Large intestine (tissue), 3 donors: Measurements from ENCODE around the gene ZNF532. TPM values are rescaled to one million over a fixed set of nuclear protein-coding genes. Genes with fewer than 3 reads are reported as not detected.
A peak's percentile ranks its signal among the peaks of the same experiment; 100 is the strongest.
"Not testable (repeated sequence)": the region's sequence is repeated elsewhere in the genome, so short reads cannot be mapped to it uniquely, and the experiment has no call there.

Experiments
- DNase-seq, 2 donors: peaks; one replicate each; pipeline versions ENCODE4 v3.0.0 to v3.0.0-alpha.2; 2013
- H3K27ac ChIP-seq: one replicate; pipeline ENCODE4 v1.5.1; 2013; ENCODE audit warnings: low read length
- H3K27me3 ChIP-seq: 2 replicates; pipeline ENCODE4 v1.6.1; 2013; ENCODE audit warnings: low read length; ENCODE audit not compliant: control insufficient read depth, insufficient read depth
- H3K36me3 ChIP-seq: 2 replicates; pipeline ENCODE4 v1.6.1; 2013; ENCODE audit warnings: low read length; ENCODE audit not compliant: control insufficient read depth, insufficient read depth
- H3K4me1 ChIP-seq: one replicate; pipeline ENCODE4 v1.6.1; 2013; ENCODE audit warnings: low read length; ENCODE audit not compliant: control insufficient read depth, insufficient read depth
- H3K4me3 ChIP-seq: one replicate; pipeline ENCODE4 v1.5.1; 2013; ENCODE audit warnings: low read length
- H3K9me3 ChIP-seq: one replicate; pipeline ENCODE4 v1.6.1; 2013; ENCODE audit warnings: mild to moderate bottlenecking, low read depth, low read length, moderate library complexity; ENCODE audit not compliant: control insufficient read depth
- WGBS: methylation state at CpG from one replicate; pipeline ENCODE4 v1.1.5; 2013; ENCODE audit warnings: low lambda C conversion rate; ENCODE audit not compliant: insufficient coverage; 5-methylcytosine and 5-hydroxymethylcytosine counted together
- polyA plus RNA-seq: library from polyadenylated mRNA; unstranded; fragments of 120-200 nt; gene quantifications from one replicate; pipeline ENCODE4 v1.2.1, GENCODE V29; 2013

Gene ZNF532
- polyA plus RNA-seq, 1 donor, result 36.6 TPM

DNA sequence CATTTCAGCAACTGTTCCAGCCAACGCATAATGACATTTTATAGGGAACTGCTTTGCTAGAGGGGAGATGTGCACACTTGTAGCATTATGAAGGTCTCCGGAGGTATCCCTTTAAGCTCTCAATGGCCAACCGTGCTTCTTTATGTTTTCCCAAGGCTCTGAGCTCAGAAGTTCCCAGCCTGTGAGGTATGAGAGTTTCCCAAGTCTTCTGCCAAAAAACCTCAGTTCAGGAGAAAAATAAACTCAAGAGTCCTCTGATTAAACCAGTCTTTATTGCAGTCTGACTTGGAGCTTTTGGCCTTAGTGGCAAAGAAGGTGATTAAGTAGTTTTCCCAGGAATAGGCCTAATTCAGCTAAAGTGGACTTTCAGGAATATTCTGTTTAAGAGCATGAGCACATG is 35.4 kb upstream of the ZNF532 start:
- no peaks in the 10 kb centered on the region for H3K4me1 ChIP-seq
- H3K4me3 ChIP-seq, result no peak overlapping the region
- no peaks in the 10 kb centered on the region for H3K36me3 ChIP-seq
- peaks cover 5% of the 10 kb centered on the region for H3K9me3 ChIP-seq
- H3K27me3 ChIP-seq, result no peaks in the 10 kb centered on the region
- H3K27ac ChIP-seq, result no peak overlapping the region
- no peak for DNase-seq
- WGBS, result no CpG with 5 or more reads among the region's 3 CpGs

GRCh38 chr18:58829886-58830285 is 34.8 kb upstream of the ZNF532 start:
- H3K36me3 ChIP-seq, H3K27me3 ChIP-seq, H3K4me3 ChIP-seq, H3K9me3 ChIP-seq, DNase-seq, H3K4me1 ChIP-seq, H3K27ac ChIP-seq: not testable (repeated sequence)
- no CpG with 5 or more reads among the region's 3 CpGs for WGBS

GRCh38 chr18:58831606-58832005 is 33.1 kb upstream of the ZNF532 start:
- Histone ChIP-seq H3K27me3 (no peaks in the 10 kb centered on the region), H3K4me1 (no peaks in the 10 kb centered on the region), H3K36me3 (no peaks in the 10 kb centered on the region), H3K4me3 (no peak overlapping the region), H3K27ac (no peak overlapping the region), H3K9me3 (peaks cover 5% of the 10 kb centered on the region)
- WGBS, result no CpG with 5 or more reads among the region's 1 CpG
- no peak for DNase-seq

DNA sequence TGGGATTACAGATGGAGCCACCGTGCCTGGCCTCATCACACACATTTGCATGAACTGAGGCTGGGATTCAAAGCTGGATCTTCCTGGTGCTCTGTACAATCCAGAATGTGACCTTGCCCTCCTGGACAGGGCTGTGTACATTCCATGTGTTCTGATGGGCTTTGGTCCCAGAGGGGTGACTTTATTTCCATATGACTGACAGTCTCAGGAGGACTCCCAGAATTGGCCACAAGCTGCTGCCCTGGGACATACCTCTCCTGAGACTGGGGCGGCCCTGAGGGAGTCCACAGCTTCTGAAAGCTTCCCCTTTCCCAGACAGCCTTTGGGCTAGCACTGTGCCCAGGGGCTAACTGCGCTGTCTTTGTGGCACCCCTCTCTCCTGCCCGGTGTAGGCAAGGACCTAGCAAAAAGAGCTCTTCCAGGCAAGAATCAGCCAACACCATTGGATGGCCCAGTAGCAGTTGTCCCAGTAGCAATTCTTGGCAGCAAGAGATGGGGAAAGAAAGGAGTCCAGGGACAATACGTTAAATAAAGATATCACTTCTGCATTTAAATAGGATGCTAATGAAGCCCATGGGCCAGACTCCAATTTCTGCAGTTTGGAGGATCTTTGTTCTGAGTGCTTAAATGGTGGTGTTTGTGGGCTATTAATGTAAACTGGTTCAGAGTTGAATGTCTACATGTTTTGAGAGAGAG is 26.4 kb upstream of the ZNF532 start:
- Histone ChIP-seq H3K4me3 (no peak overlapping the region), H3K4me1 (no peaks in the 10 kb centered on the region), H3K36me3 (no peaks in the 10 kb centered on the region), H3K27ac (no peak overlapping the region), H3K27me3 (no peaks in the 10 kb centered on the region), H3K9me3 (no peaks in the 10 kb centered on the region)
- no peak for DNase-seq
- WGBS, result no CpG with 5 or more reads among the region's 5 CpGs

DNA sequence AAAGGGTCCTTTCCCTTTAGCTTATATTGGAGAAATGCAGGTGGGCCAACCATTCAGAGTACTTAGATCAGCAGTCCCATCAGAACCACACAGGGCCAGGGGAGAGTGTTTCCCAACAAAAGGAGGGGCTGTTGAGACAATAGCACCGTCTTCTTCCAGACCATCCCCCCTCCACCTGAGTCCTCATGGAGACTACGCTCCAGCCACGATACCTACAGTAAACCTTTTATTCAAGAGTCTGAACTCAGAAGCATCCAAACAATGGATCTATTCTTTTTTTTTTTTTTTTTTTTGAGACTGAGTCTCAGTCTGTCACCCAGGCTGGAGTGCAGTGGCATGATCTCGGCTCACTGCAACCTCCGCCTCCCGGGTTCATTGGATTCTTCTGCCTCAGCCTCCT is 25.7 kb upstream of the ZNF532 start:
- DNase-seq, result no peak
- Histone ChIP-seq H3K9me3 (no peaks in the 10 kb centered on the region), H3K4me1 (no peaks in the 10 kb centered on the region), H3K4me3 (no peak overlapping the region), H3K36me3 (no peaks in the 10 kb centered on the region), H3K27ac (no peak overlapping the region), H3K27me3 (no peaks in the 10 kb centered on the region)
- WGBS, result 73% methylated on average over 3 of the region's 6 CpGs

DNA sequence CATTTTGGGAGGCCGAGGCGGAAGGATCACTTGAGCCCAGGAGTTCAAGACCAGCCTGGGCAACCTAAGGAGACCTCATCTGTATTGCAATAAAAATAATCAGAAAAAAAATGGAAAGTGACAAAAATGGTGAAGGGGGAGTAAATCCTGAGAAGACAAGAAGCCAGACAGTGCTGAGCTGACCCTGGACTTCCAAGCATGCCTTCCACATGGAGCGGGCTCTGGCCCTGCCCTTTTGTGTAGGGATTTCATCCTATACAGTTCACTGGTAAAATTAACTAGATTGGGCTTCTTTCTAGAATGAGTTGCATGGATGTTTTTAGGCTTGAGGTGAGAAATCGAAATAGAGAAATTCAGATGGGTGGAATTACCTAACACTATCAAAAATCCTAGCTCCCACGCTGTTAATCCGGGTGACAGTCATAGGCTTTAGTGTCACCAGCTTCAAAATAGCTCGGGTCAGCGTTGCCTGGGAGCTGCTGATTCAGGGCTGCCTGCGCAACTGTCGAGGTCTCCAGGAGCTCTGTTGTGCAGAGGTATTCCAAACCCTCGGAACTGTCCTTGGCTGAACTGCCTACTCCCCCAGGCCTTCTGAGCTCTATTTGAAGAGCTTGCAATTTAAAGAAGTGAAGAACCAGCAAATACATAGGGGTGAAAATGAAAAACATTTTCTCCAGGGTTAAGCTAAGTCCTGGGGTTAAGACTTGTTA is 21.5 kb upstream of the ZNF532 start:
- 83% methylated on average over 1 of the region's 11 CpGs for WGBS
- Histone ChIP-seq H3K4me1 (no peaks in the 10 kb centered on the region), H3K27me3 (peaks cover 3% of the 10 kb centered on the region), H3K36me3 (no peaks in the 10 kb centered on the region), H3K27ac (no peak overlapping the region), H3K4me3 (no peak overlapping the region), H3K9me3 (peaks cover 7% of the 10 kb centered on the region)
- DNase-seq, result no peak

DNA sequence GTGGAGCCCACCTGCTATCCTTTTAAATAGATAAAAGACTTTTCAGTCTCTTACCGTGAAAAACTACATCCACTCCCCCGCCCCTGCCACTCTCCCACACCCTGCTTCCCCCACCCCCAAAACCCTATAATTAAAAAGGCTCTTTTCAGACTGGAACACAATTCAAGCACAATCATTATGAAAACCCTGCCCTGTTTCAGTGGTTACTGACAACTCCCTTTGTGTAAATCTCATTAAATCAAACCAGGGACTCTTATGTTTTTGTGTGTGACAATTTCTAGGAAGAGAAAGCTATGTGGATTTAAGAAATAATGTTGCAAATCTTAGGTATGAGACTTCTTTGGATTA is 21.0 kb upstream of the ZNF532 start:
- peaks cover 3% of the 10 kb centered on the region for H3K27me3 ChIP-seq
- H3K36me3 ChIP-seq, result no peaks in the 10 kb centered on the region
- H3K4me3 ChIP-seq, result no peak overlapping the region
- no peak for DNase-seq
- no peaks in the 10 kb centered on the region for H3K4me1 ChIP-seq
- H3K9me3 ChIP-seq, result peaks cover 7% of the 10 kb centered on the region
- H3K27ac ChIP-seq, result no peak overlapping the region
- WGBS, result no CpG with 5 or more reads among the region's 2 CpGs

DNA sequence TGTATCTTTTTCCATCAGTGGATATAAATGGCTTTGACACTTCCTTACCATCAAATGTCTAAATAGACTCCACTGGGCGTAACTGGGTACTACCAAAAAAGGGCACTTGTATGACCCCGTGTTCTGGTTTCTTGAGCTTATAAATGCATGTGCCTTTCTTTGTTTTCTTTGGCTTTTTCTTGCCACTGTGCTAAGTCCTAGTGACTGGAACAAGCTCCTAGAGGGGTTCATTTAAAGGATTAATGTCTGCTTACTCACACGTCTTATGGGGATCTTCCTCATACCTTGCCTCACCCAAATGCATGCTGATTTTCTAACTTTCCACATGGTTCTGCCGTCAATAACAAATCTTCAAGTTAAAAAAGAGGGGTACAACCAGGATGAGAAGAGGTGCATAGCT is 19.8 kb upstream of the ZNF532 start:
- H3K9me3 ChIP-seq, result peaks cover 7% of the 10 kb centered on the region
- no CpG with 5 or more reads among the region's 4 CpGs for WGBS
- H3K27me3 ChIP-seq, result peaks cover 3% of the 10 kb centered on the region

GRCh38 chr18:58845928-58846724 is 18.6 kb upstream of the ZNF532 start:
- no peak overlapping the region for H3K4me3 ChIP-seq
- no peaks in the 10 kb centered on the region for H3K4me1 ChIP-seq
- no peak for DNase-seq
- WGBS, result no CpG with 5 or more reads among the region's 17 CpGs
- peaks cover 7% of the 10 kb centered on the region for H3K9me3 ChIP-seq
- no peak overlapping the region for H3K27ac ChIP-seq
- no peaks in the 10 kb centered on the region for H3K36me3 ChIP-seq
- peaks cover 3% of the 10 kb centered on the region for H3K27me3 ChIP-seq

More for the DNA sequence above, 19.8 kb upstream of the ZNF532 start:
- Histone ChIP-seq H3K4me3 (no peak overlapping the region), H3K36me3 (no peaks in the 10 kb centered on the region), H3K4me1 (no peaks in the 10 kb centered on the region), H3K27ac (no peak overlapping the region)
- DNase-seq, result no peak

DNA sequence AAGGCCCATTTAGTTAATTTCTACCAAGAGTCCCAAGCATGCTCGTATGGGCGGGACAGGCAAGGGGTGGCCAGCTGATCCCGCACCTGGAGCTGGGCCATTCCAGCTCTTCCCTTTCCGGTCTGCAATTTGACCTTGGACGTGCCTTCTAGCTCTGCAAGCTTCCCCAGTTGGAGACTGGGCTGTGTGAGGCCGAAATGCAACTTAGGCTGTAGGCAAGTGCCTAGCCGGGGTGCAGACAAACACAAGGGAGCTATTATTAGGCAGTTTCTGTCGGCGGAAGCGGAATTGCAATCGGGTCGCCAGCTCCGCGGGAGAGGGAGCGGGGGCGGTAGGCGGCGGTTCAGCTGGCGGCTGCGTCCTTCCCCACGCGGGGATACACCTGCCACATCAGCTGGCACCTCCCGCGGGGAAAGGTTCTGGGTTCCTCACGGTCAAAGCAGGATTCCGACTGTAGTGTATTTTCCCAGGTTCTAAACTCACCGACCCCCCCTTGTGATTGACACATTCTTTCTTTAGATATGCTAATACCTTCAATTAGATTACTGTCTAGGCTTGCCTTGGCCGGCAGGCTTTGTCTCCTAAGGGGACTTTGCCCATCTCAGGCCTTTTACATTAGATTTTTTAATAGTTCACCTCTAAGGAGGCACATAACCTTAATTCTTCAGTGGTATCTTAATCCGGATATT is 17.1 kb upstream of the ZNF532 start:
- H3K9me3 ChIP-seq, result peaks cover 7% of the 10 kb centered on the region
- no peaks in the 10 kb centered on the region for H3K4me1 ChIP-seq
- no CpG with 5 or more reads among the region's 29 CpGs for WGBS
- peak overlapping the region; percentile 38 for H3K4me3 ChIP-seq
- peaks cover 3% of the 10 kb centered on the region for H3K27me3 ChIP-seq
- DNase-seq, result peak in 1 of 2 donors; percentile 46
- no peak overlapping the region for H3K27ac ChIP-seq
- no peaks in the 10 kb centered on the region for H3K36me3 ChIP-seq
